Stimulated activated naive CD8-positive, alpha-beta T cell treated with anti-CD3 and anti-CD28 coated beads, Interleukin-15, Interleukin-2, amounts not matched to agents 100 U/mL and 50 U/mL, for 24 hours (primary cell): ENCODE results near the gene OAT.
A peak's percentile ranks its signal among the peaks of the same experiment; 100 is the strongest.
"Not testable (repeated sequence)": the region's sequence is repeated elsewhere in the genome, so short reads cannot be mapped to it uniquely, and the experiment has no call there.

Source experiments
- ATAC-seq: fragments of 150-1000 bp; cut with Tn5 transposase; one replicate; pipeline ENCODE4 v1.10.0; 2021
- DNase-seq: peaks from one replicate; pipeline ENCODE4 v3.0.0; 2021

The OAT gene

GRCh38 chr10:124447751-124448466, 29.2 kb upstream of the OAT start:
- ATAC-seq (no peak), DNase-seq (no peak)

- DNase-seq: no peak
- no peak for ATAC-seq
Measured at GRCh38 chr10:124446830-124447750, 28.4 kb upstream of the OAT start.

- not testable (repeated sequence) for ATAC-seq, DNase-seq
Measured at GRCh38 chr10:124441694-124442093, 23.0 kb upstream of the OAT start.

GRCh38 chr10:124436191-124436638, 17.5 kb upstream of the OAT start:
- no peak for DNase-seq

GRCh38 chr10:124435683-124436082, 17.0 kb upstream of the OAT start:
- not testable (repeated sequence) for ATAC-seq, DNase-seq

More at GRCh38 chr10:124436191-124436638, 17.5 kb upstream of the OAT start:
- ATAC-seq: no peak

GRCh38 chr10:124433461-124433860, 14.7 kb upstream of the OAT start:
- DNase-seq (no peak), ATAC-seq (no peak)

- DNase-seq (no peak), ATAC-seq (no peak)
Measured at GRCh38 chr10:124430077-124430476, 11.4 kb upstream of the OAT start.

GRCh38 chr10:124429576-124429975, 10.9 kb upstream of the OAT start:
- no peak for DNase-seq
- no peak for ATAC-seq

- ATAC-seq: no peak
Measured at GRCh38 chr10:124428207-124428777, 9.6 kb upstream of the OAT start.

GRCh38 chr10:124425227-124425962, 6.7 kb upstream of the OAT start:
- ATAC-seq (no peak), DNase-seq (no peak)

More at GRCh38 chr10:124428207-124428777, 9.6 kb upstream of the OAT start:
- no peak for DNase-seq

- DNase-seq (no peak), ATAC-seq (no peak)
Measured at GRCh38 chr10:124423813-124424212, 5.1 kb upstream of the OAT start.

GRCh38 chr10:124422742-124423141, 4.0 kb upstream of the OAT start:
- DNase-seq (no peak), ATAC-seq (no peak)

- no peak for DNase-seq
- no peak for ATAC-seq
Measured at GRCh38 chr10:124420254-124420653, 1.5 kb upstream of the OAT start.

GRCh38 chr10:124419635-124420034, 912 bp upstream of the OAT start:
- DNase-seq (no peak), ATAC-seq (no peak)

GRCh38 chr10:124417895-124418725, 613 bp downstream of the OAT start:
- DNase-seq (peak; percentile 61), ATAC-seq (peak; percentile 41)

- no peak for ATAC-seq
Measured at GRCh38 chr10:124416733-124417132, 2.0 kb downstream of the OAT start.

GRCh38 chr10:124415210-124415609, 3.5 kb downstream of the OAT start:
- DNase-seq (no peak), ATAC-seq (no peak)

More at GRCh38 chr10:124416733-124417132, 2.0 kb downstream of the OAT start:
- no peak for DNase-seq

- ATAC-seq (no peak), DNase-seq (no peak)
Measured at GRCh38 chr10:124414076-124414475, 4.6 kb downstream of the OAT start.

- ATAC-seq: no peak
Measured at GRCh38 chr10:124409696-124410095, 9.0 kb downstream of the OAT start.

GRCh38 chr10:124408357-124408756, 10.4 kb downstream of the OAT start:
- DNase-seq: no peak
- ATAC-seq: no peak

More at GRCh38 chr10:124409696-124410095, 9.0 kb downstream of the OAT start:
- no peak for DNase-seq

- ATAC-seq (no peak), DNase-seq (no peak)
Measured at GRCh38 chr10:124407456-124407855, 11.3 kb downstream of the OAT start.
